ENCODE results near the gene EXOC4. TPM values are rescaled to one million over a fixed set of nuclear protein-coding genes. Genes with fewer than 3 reads are reported as not detected.

EXOC4 gene
- total RNA-seq, 1 donor from 2014 or later: 84.0 TPM

- TF ChIP-seq CTCF (IDR thresholded peaks at IDR 0.05; ENCODE audit: insufficient read depth, low read length, severe bottlenecking): no peak
- FAIRE-seq (no peak), DNase-seq (ENCODE audit: low read depth) (no peak)
- Histone ChIP-seq H3K36me3 (ENCODE audit: control insufficient read depth, insufficient read depth, low read length) (no peaks in the 10 kb centered on the region), H3K4me3 (ENCODE audit: low read depth, low read length) (no peak overlapping the region), H3K27me3 (ENCODE audit: control insufficient read depth, insufficient read depth, low read length) (no peaks in the 10 kb centered on the region)
Observed at GRCh38 chr7:133552079-133552478, 299.2 kb downstream of the EXOC4 start.

- FAIRE-seq (no peak), DNase-seq (ENCODE audit: low read depth) (no peak)
- no peaks in the 10 kb centered on the region for H3K36me3 ChIP-seq (ENCODE audit: control insufficient read depth, insufficient read depth, low read length)
- TF ChIP-seq CTCF (IDR thresholded peaks at IDR 0.05; ENCODE audit: insufficient read depth, low read length, severe bottlenecking): no peak
- H3K4me3 ChIP-seq (ENCODE audit: low read depth, low read length): no peak overlapping the region
- H3K27me3 ChIP-seq (ENCODE audit: control insufficient read depth, insufficient read depth, low read length): no peaks in the 10 kb centered on the region
Observed at GRCh38 chr7:133554330-133554729, 301.5 kb downstream of the EXOC4 start.

GRCh38 chr7:133556048-133556447 is 303.2 kb downstream of the EXOC4 start:
- DNase-seq (ENCODE audit: low read depth) (no peak), FAIRE-seq (no peak)
- no peaks in the 10 kb centered on the region for H3K36me3 ChIP-seq (ENCODE audit: control insufficient read depth, insufficient read depth, low read length)
- TF ChIP-seq CTCF (IDR thresholded peaks at IDR 0.05; ENCODE audit: insufficient read depth, low read length, severe bottlenecking): no peak
- no peaks in the 10 kb centered on the region for H3K27me3 ChIP-seq (ENCODE audit: control insufficient read depth, insufficient read depth, low read length)
- H3K4me3 ChIP-seq (ENCODE audit: low read depth, low read length): no peak overlapping the region

- Histone ChIP-seq H3K36me3 (ENCODE audit: control insufficient read depth, insufficient read depth, low read length) (no peaks in the 10 kb centered on the region), H3K27me3 (ENCODE audit: control insufficient read depth, insufficient read depth, low read length) (no peaks in the 10 kb centered on the region), H3K4me3 (ENCODE audit: low read depth, low read length) (no peak overlapping the region)
- no peak for DNase-seq (ENCODE audit: low read depth)
- TF ChIP-seq CTCF (IDR thresholded peaks at IDR 0.05; ENCODE audit: insufficient read depth, low read length, severe bottlenecking): no peak
- no peak for FAIRE-seq
Observed at GRCh38 chr7:133556553-133556952, 303.7 kb downstream of the EXOC4 start.

- Histone ChIP-seq H3K27me3 (ENCODE audit: control insufficient read depth, insufficient read depth, low read length) (no peaks in the 10 kb centered on the region), H3K4me3 (ENCODE audit: low read depth, low read length) (no peak overlapping the region), H3K36me3 (ENCODE audit: control insufficient read depth, insufficient read depth, low read length) (no peaks in the 10 kb centered on the region)
- no peak for FAIRE-seq
- DNase-seq (ENCODE audit: low read depth): no peak
- TF ChIP-seq CTCF (IDR thresholded peaks at IDR 0.05; ENCODE audit: insufficient read depth, low read length, severe bottlenecking): no peak
Observed at GRCh38 chr7:133560900-133561299, 308.0 kb downstream of the EXOC4 start.

- no peak overlapping the region for H3K4me3 ChIP-seq (ENCODE audit: low read depth, low read length)
- no peaks in the 10 kb centered on the region for H3K36me3 ChIP-seq (ENCODE audit: control insufficient read depth, insufficient read depth, low read length)
- H3K27me3 ChIP-seq (ENCODE audit: control insufficient read depth, insufficient read depth, low read length): no peaks in the 10 kb centered on the region
- no peak for FAIRE-seq
- TF ChIP-seq CTCF (IDR thresholded peaks at IDR 0.05; ENCODE audit: insufficient read depth, low read length, severe bottlenecking): no peak
- DNase-seq (ENCODE audit: low read depth): no peak
Observed at GRCh38 chr7:133561396-133561795, 308.5 kb downstream of the EXOC4 start.
